CD4-positive, alpha-beta T cell treated with Interferon gamma for 1 hour (primary cell): ENCODE data around the gene CES3.

Source experiments
- DNase-seq: peaks from one replicate; pipeline ENCODE4 v3.0.0-alpha.2; 2020

Gene CES3

GRCh38 chr16:67013233-67013822 is 52.3 kb downstream of the CES3 start:
- DNase-seq = no peak

DNA sequence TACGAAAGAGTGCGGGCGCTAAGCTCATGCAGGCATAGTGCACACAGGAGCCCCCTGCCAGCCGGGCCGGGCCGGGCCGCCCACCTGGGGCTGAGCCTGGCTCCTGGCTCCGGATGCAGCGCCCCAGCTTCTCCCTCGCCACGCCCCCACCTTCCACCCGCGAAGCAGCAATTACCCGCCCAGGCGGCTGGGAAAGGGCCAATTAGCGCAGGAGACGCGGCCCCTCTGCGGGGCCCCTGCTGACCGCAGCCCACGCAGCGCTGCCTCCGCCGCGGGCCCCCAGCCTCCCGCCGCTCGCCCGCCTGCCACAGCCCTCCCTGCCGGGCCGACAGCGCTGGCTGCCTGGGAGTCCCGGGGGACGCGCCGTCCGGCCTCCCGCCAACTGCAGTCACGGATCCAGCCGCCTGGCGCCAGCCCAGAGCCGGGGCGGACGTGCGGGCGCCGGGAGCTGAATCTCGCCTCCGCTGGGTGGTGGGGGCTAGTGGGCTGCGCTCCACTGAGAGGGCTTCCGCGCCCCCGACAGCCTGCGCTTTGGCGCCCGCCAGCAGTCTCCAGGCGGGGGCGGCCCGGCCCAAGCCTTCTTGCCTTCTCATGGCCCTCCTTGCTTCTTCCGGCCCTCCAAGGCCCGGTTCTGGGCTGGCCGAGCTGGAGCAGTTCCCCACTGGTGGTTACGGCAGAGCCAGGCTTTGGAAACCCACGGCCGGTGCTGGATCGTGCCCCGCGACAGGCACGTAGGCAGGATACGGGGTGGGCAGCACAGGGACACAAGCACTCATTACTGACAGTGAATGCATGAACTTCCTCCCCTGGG is 53.0 kb downstream of the CES3 start:
- peak; percentile 52 for DNase-seq

GRCh38 chr16:67014634-67015312 is 53.7 kb downstream of the CES3 start:
- DNase-seq = no peak

- DNase-seq = no peak
Observed at GRCh38 chr16:67015313-67015731, 54.3 kb downstream of the CES3 start.

DNA sequence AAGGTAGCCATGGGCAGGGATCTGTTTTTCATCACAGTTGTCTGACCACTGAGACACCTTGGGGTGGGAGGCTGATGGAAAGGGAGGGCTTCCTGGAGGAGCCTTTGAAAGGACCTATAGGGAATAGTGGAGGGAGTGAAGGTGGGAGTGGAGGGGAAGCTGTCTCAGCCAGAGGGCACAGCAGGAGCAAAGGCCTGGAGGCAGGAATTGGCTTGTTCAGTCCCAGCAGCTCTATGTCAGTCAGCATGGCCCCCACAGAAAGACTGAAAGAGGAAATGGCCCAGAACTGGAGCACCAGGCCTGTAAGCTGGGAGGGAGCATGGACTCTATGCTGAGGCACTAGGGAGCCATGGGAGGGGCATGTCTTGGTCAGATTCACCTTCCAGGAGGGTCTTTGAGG is 55.1 kb downstream of the CES3 start:
- DNase-seq = no peak

- no peak for DNase-seq
Observed at GRCh38 chr16:67016681-67017420, 55.8 kb downstream of the CES3 start.

GRCh38 chr16:67017421-67017750 is 56.3 kb downstream of the CES3 start:
- no peak for DNase-seq

- peak; percentile 81 for DNase-seq
Observed at GRCh38 chr16:67017810-67018488, 56.9 kb downstream of the CES3 start.

GRCh38 chr16:67019171-67019570 is 58.1 kb downstream of the CES3 start:
- DNase-seq = no peak

DNA sequence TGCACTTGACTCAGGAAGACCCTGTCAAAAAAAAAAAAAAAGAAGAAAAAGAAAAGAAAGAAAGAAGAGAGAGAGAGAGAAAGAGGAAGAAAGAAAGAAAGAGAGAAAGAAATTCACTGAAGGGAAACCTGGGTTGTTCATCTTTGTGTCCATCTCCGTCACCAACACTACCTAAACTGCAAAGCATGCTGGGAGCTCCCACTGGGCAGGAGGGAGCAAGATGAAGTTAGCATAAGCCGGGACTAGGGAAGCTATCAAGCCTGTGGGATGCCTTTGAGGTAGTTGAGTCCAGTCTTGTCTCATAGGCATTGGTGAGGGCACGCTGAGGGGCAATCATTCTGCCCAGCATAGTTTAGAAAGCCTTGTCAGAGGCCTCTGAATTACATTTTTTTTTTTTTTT is 60.3 kb downstream of the CES3 start:
- no peak for DNase-seq

GRCh38 chr16:67022531-67023214 is 61.6 kb downstream of the CES3 start:
- no peak for DNase-seq

DNA sequence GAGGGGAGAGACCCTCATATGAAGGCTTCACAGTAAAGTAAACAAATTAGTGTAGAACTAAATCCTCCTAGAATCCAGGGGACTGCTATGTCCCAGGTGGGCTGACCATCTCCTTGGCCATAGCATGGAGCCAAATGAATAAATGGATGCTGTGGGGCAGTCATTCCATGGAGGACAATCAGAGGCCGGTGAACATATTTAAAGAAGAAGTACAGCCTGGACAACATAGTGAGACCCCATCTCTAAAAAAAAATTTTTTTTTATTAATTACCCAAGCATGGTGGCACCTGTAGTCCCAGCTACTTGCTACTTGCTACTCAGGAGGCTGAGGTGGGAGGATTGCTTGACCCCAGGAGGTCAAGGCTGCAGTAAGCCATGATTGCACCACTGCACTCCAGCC is 62.6 kb downstream of the CES3 start:
- no peak for DNase-seq
